Activated CD4-positive, alpha-beta T cell treated with anti-CD3 and anti-CD28 coated beads for 36 hours (primary cell): Measurements from ENCODE around the gene ZNF749. TPM values are rescaled to one million over a fixed set of nuclear protein-coding genes. Genes with fewer than 3 reads are reported as not detected.

Experiments used
- ATAC-seq: fragments of 200-7000 bp; cut with Tn5 transposase; one replicate; pipeline ENCODE4 v1.10.0; 2021; ENCODE audit warnings: mild to moderate bottlenecking, moderate library complexity
- CTCF ChIA-PET: fragments of 350-600 bp; sonication (Branson Sonifier 250); formaldehyde crosslinking; loops from one replicate; lab custom pipeline; 2021; ENCODE audit warnings: antibody characterized with exemption; lab: Charles Lee
- POLR2A ChIA-PET: fragments of 350-600 bp; sonication (Branson Sonifier 250); formaldehyde crosslinking; loops from one replicate; lab custom pipeline; 2021; ENCODE audit warnings: antibody characterized with exemption, inconsistent platforms; lab: Charles Lee
- DNase-seq: peaks from one replicate; pipeline ENCODE4 v3.0.0-alpha.2; 2020
- H3K27ac Mint-ChIP-seq: one replicate; pipeline ENCODE4 v1.8.0; 2021; ENCODE audit warnings: mixed read lengths
- H3K27me3 Mint-ChIP-seq: one replicate; pipeline ENCODE4 v1.8.0; 2021; ENCODE audit warnings: mixed read lengths
- H3K36me3 Mint-ChIP-seq: one replicate; pipeline ENCODE4 v1.8.0; 2021; ENCODE audit warnings: low read depth, mixed read lengths
- H3K4me1 Mint-ChIP-seq: one replicate; pipeline ENCODE4 v1.8.0; 2021; ENCODE audit warnings: mixed read lengths
- H3K4me3 Mint-ChIP-seq: one replicate; pipeline ENCODE4 v1.8.0; 2021; ENCODE audit warnings: mild to moderate bottlenecking, moderate library complexity, mixed read lengths
- H3K9me3 Mint-ChIP-seq: one replicate; pipeline ENCODE4 v1.8.0; 2021; ENCODE audit warnings: low read depth, mixed read lengths
- intact Hi-C, 2 experiments: fragments of 100-400 bp; cut with DNase I in 1 of 2; cut with micrococcal nuclease in 1 of 2; formaldehyde crosslinking; loops; one replicate each; pipeline versions ENCODE4 v1.14.2 to v1.15.1; 2022 to 2024; cut with DNase I, micrococcal nuclease
- total RNA-seq, 2 experiments: library from RNA; stranded (reverse); gene quantifications; one replicate each; pipeline ENCODE4 v1.2.3, GENCODE V29; 2021

Gene ZNF749
- total RNA-seq: 10 to 100 TPM; 10.6 to 17.9 TPM

DNA sequence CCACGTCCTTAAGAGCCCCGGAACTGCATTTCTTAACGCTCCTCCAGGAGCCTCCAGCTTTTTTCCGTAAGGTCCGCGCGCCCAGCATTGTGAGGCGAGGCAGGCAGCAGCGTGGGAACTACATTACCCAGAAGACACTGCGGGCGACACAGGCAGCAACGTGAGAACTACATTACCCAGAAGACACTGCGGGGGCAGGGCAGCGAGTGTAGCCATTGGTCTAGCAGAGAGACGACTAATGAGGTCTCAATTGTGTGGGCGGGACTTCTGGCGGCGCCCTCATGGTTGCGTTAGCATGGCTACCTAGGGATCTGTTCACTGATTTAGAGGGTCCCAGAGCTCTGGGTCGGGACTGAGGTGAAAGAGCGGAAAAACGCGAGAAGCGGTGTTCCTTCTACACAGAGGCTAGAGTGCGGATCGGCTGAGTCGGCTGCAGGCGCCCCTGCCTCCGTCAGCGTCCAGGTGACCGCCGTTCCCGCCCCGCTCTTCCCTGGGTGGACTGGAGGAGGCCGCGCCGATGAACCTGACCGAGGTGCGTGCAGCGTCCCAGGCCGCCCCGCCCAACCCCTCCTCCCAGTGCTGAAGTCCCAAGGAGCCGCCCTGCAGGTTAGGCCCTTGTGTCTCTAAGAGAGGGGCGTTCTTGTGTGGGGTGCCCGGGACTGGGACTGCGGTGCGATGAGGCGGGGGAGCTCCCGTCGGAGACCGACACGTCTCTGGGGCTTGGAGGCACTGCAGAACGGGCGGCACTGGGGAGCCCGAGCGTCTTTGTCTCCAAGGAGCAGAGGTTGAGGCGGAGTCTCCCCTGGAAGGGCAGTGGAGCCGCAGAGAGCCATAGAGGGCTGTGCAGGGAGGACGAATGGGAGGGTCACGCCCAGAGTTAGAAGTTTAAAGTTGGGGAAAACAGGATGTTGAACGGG is at the start of gene ZNF749:
Gene ZNF749 (plus strand): TSS at position 264 of the 917 bp plus-strand sequence. CDS start 254 bp downstream, at position 518.
- DNase-seq (peak; percentile 97), ATAC-seq (peak; percentile 98)
- H3K9me3 Mint-ChIP-seq: peaks cover 19% of the 10 kb centered on the region
- intact Hi-C loops: loop anchor here (1.0 to 10.0 kb wide), 26 partner anchors 24 to 1121 kb away; partner anchors contain the start of genes TRAPPC2B (in 2 of the 2), ZNF17 (in 2 of the 2), ZNF547 (in 2 of the 2) and ZNF548 (in 2 of the 2)
- peak within 1 kb of the TSS; percentile 89 for H3K27ac Mint-ChIP-seq
- peaks cover 21% of the 10 kb centered on the region for H3K4me1 Mint-ChIP-seq
- H3K36me3 Mint-ChIP-seq: peaks cover 53% of the 10 kb centered on the region
- POLR2A ChIA-PET: interaction anchor here (0.6 kb wide), 1 partner anchor 8 kb away, joined by 3 read pairs; no protein-coding TSS in a partner anchor
- H3K4me3 Mint-ChIP-seq: peak within 1 kb of the TSS; percentile 92
- CTCF ChIA-PET: interaction anchor here (0.8 kb wide), 1 partner anchor 28 kb away, joined by 3 read pairs; no protein-coding TSS in a partner anchor
- no peaks in the 10 kb centered on the region for H3K27me3 Mint-ChIP-seq

DNA sequence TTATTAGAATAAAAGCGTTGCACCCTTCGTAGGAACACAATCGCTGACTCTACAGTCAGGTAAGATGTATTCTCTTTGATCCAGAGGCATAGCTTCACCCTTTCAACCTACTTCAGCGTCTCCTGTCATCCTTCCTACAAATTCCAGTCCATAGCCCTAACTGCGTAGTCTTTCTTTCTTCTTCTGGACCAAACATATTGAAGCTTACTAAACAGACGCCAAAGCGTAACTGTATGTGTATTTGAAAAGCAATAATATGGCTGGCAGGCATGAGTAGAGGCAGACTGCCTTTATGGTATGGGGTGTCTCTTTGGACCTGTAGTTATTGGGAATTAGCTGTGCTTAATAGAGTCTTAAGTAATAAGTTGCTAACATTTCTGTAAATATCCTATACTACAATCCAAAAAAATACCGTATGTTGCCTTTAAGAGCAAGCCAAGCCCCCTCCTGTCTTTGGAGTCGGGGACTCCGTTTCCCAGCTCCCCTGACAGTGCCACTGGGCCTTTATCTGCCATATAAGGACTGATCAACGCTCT is 45.9 kb upstream of the ZNF749 start:
- ChIA-PET CTCF (no interaction called here), POLR2A (interaction anchor here (0.7 to 1.0 kb wide), 3 partner anchors 29 to 320 kb away, joined by 3 to 4 read pairs (median 3); partner anchors contain the start of genes ZNF154 and ZNF304)
- DNase-seq (no peak), ATAC-seq (no peak)
- Mint-ChIP-seq H3K4me1 (peaks cover 25% of the 10 kb centered on the region), H3K36me3 (peaks cover 49% of the 10 kb centered on the region), H3K27ac (peak overlapping the region; percentile 94), H3K4me3 (peak overlapping the region; percentile 90), H3K9me3 (peaks cover 17% of the 10 kb centered on the region), H3K27me3 (no peaks in the 10 kb centered on the region)
- intact Hi-C loops: loop anchor here (1.0 kb wide), 12 partner anchors 22 to 558 kb away; partner anchors contain the start of genes TRAPPC2B (in 2 of the 2), ZNF547 (in 2 of the 2), ZNF549 (in 2 of the 2) and ZNF749 (in 2 of the 2)

DNA sequence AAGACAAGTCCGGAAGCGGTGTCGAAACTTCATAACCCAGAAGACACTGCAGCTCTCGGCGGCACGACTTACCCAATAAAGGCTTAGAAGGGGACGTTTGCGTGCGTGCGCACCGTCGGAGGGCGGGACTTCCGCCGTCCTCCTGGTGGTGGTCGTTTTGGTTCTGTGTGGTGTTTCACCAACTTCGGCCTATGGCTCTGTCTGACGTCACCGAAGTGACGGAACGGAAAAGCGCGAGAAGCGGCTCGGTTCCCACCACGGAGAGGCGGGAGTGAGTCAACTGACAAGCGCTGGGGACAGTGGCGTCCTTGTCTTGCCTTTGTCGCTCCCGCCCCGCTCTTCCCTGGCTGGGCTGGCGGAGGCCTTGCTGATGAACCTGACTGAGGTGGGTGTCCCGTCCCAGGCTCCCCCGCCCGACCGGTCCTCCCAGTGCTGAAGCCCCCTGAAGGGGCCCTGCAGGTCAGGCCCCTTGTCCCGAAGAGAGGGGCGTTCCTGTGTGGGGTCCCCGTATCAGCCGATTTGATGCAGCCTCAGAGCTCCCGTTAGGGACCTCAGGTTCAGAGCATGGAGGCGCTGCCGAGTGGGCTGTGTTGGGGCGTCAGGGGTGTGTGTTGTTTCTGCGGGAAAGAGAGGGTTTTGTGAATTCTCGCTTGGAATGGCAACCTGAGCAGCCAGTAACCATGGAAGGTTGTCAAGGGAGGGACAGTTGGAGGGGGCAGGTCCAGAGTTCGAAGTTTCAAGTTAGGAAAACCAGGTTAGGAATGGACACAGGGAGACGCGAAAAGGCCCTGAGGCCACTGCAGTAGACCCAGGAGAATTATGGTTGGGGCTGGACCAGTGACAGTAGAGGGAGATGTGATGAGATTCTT is 45.2 kb upstream of the ZNF749 start, which contains the start of gene ZNF548:
Gene ZNF548 (plus strand): TSS at position 125 of the 869 bp plus-strand sequence. CDS start 246 bp downstream, at position 371.
- H3K27ac Mint-ChIP-seq: peak within 1 kb of the TSS; percentile 94
- H3K9me3 Mint-ChIP-seq: peaks cover 22% of the 10 kb centered on the region
- ATAC-seq (peak; percentile 99), DNase-seq (peak; percentile 97)
- ChIA-PET CTCF (no interaction called here), POLR2A (interaction anchor here (0.7 to 1.0 kb wide), 3 partner anchors 29 to 319 kb away, joined by 3 to 4 read pairs (median 3); partner anchors contain the start of genes ZNF154 and ZNF304)
- intact Hi-C loops: loop anchor here (1.0 kb wide), 12 partner anchors 21 to 557 kb away; partner anchors contain the start of genes TRAPPC2B (in 2 of the 2), ZNF547 (in 2 of the 2), ZNF549 (in 2 of the 2) and ZNF749 (in 2 of the 2)
- H3K27me3 Mint-ChIP-seq: no peaks in the 10 kb centered on the region
- peaks cover 26% of the 10 kb centered on the region for H3K4me1 Mint-ChIP-seq
- peak within 1 kb of the TSS; percentile 90 for H3K4me3 Mint-ChIP-seq
- peaks cover 56% of the 10 kb centered on the region for H3K36me3 Mint-ChIP-seq

- H3K9me3 Mint-ChIP-seq: peaks cover 48% of the 10 kb centered on the region
- H3K27me3 Mint-ChIP-seq: no peaks in the 10 kb centered on the region
- H3K4me3 Mint-ChIP-seq: no peak overlapping the region
- peaks cover 12% of the 10 kb centered on the region for H3K4me1 Mint-ChIP-seq
- ChIA-PET POLR2A (no interaction called here), CTCF (no interaction called here)
- ATAC-seq (no peak), DNase-seq (no peak)
- peaks cover 92% of the 10 kb centered on the region for H3K36me3 Mint-ChIP-seq
- intact Hi-C loops: no loop called here
- H3K27ac Mint-ChIP-seq: no peak overlapping the region
Measured at GRCh38 chr19:57395710-57396109, 39.4 kb upstream of the ZNF749 start.

- H3K9me3 Mint-ChIP-seq: peaks cover 55% of the 10 kb centered on the region
- H3K27ac Mint-ChIP-seq: no peak overlapping the region
- ChIA-PET CTCF (no interaction called here), POLR2A (no interaction called here)
- ATAC-seq (no peak), DNase-seq (no peak)
- H3K4me3 Mint-ChIP-seq: no peak overlapping the region
- H3K27me3 Mint-ChIP-seq: no peaks in the 10 kb centered on the region
- intact Hi-C loops: no loop called here
- H3K36me3 Mint-ChIP-seq: peaks cover 79% of the 10 kb centered on the region
- peaks cover 4% of the 10 kb centered on the region for H3K4me1 Mint-ChIP-seq
Measured at GRCh38 chr19:57398868-57399267, 36.3 kb upstream of the ZNF749 start.

DNA sequence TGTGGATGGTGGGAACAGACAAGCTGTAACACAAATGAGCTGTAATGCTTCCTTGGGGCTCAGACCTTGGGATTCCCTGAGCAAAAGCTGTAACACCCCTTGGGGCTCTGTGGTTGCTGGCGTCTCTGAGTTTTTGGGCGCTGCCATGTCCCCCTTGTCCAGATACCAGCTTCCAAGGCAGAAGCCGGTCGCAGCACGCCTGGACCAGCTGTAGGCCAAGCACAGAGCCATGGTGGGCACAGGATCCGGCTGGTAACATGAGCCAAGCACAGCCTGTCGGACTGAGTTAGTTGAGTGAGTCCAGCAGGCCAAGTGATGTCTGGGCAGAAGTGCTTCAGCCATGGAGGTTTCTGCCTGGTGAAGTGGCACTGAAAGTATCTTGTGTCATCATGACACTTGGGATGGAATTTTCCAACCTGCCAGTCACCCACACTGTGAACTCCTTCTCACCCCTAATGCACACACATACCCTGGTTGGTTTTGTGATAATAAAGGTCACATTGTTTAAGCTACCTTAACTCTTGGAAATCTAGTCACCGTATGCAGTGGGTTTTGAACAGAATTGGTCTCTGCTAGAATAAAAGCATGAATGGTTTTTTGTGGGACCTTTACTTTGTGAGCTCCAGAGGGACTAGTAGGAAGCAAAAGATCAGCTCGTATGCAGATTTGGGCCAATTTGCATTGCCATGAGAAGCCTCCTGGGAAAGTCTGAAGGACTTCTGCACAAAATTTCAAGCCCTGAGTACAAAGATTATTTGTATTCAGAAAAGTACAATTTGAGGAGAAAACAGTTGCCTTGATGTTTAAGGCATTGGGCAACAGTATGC is 31.2 kb upstream of the ZNF749 start:
- Mint-ChIP-seq H3K27ac (no peak overlapping the region), H3K9me3 (peaks cover 17% of the 10 kb centered on the region), H3K27me3 (no peaks in the 10 kb centered on the region), H3K36me3 (peaks cover 28% of the 10 kb centered on the region), H3K4me1 (peaks cover 2% of the 10 kb centered on the region), H3K4me3 (no peak overlapping the region)
- ATAC-seq (no peak), DNase-seq (no peak)
- CTCF ChIA-PET: interaction anchor here (0.6 to 0.8 kb wide), 2 partner anchors 53 to 552 kb away, joined by 3 read pairs; partner anchors contain the start of gene ZNF304
- POLR2A ChIA-PET: interaction anchor here (0.6 kb wide), 1 partner anchor 37 kb away, joined by 3 read pairs; no protein-coding TSS in a partner anchor
- intact Hi-C loops: no loop called here

GRCh38 chr19:57406516-57407123 is 28.5 kb upstream of the ZNF749 start:
- ChIA-PET CTCF (interaction anchor here (0.6 to 1.1 kb wide), 4 partner anchors 29 to 440 kb away, joined by 3 to 4 read pairs (median 3); partner anchors contain the start of genes TRAPPC2B, ZNF547 and ZNF749), POLR2A (no interaction called here)
- H3K27me3 Mint-ChIP-seq: no peaks in the 10 kb centered on the region
- peaks cover 11% of the 10 kb centered on the region for H3K36me3 Mint-ChIP-seq
- peaks cover 7% of the 10 kb centered on the region for H3K9me3 Mint-ChIP-seq
- no peak overlapping the region for H3K4me3 Mint-ChIP-seq
- H3K27ac Mint-ChIP-seq: no peak overlapping the region
- ATAC-seq (peak; percentile 65), DNase-seq (peak; percentile 87)
- intact Hi-C loops: loop anchor here (1.0 kb wide), 2 partner anchors 510 to 749 kb away; partner anchors contain the start of gene ZNF417 (in 1 of the 2)
- peaks cover 8% of the 10 kb centered on the region for H3K4me1 Mint-ChIP-seq

DNA sequence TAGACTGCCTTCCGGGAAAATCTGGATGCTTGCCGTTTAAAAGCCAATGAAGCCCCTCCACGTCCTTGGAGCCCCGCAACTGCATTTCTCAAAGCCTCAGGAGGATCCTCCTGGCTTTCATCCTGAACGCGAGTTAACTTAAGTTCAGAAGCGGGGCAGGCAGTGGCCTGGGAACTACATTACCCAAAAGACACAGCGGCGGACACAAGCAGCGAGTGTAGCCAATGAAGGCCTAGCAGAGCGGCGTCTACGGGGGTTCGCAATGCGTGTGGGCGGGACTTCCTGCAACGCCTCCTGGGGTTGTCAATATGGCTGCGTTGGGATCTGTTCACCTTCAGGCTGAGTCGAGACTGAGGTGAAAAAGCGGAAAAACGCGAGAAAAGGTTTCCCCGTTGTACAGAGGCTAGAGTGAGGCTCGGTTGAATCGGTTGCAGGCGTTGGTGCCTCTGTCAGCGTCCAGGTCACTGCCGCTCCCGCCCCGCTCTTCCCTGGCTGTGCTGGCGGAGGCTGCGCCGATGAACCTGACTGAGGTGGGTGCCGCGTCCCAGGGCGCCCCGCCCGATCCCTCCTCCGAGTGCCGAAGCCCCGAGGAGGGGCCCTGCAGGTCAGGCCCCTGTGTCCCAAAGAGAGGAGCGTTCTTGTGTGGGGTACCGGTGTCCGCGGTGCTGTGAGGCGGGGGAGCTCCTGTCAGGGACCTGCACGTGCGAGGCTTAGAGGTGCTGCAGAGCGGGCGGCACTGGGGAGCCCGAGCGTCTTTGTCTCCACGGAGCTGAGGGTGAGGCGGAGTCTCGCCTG is 24.1 kb upstream of the ZNF749 start, which contains the start of gene ZNF17:
Gene ZNF17 (plus strand): TSS at position 285 of the 795 bp plus-strand sequence. CDS start 2,455 bp downstream, outside the sequence.
- H3K4me1 Mint-ChIP-seq: peaks cover 14% of the 10 kb centered on the region
- peak within 1 kb of the TSS; percentile 84 for H3K27ac Mint-ChIP-seq
- peak; percentile 100 for ATAC-seq
- H3K27me3 Mint-ChIP-seq: no peaks in the 10 kb centered on the region
- ChIA-PET CTCF (interaction anchor here (0.6 kb wide), 1 partner anchor 16 kb away, joined by 3 read pairs; no protein-coding TSS in a partner anchor), POLR2A (no interaction called here)
- peaks cover 11% of the 10 kb centered on the region for H3K9me3 Mint-ChIP-seq
- H3K4me3 Mint-ChIP-seq: peak within 1 kb of the TSS; percentile 93
- peaks cover 33% of the 10 kb centered on the region for H3K36me3 Mint-ChIP-seq
- intact Hi-C loops: loop anchor here (1.0 to 5.0 kb wide), 19 partner anchors 22 to 873 kb away; partner anchors contain the start of genes ZNF211 (in 2 of the 2), ZNF417 (in 2 of the 2), ZNF419 (in 2 of the 2) and ZNF749 (in 2 of the 2)
- peak; percentile 96 for DNase-seq
